COLO668 (cell line): Measurements from ENCODE around the gene NOL12.

ENCODE experiments used
- DNase-seq: peaks from one replicate; lab custom pipeline; 2025; ENCODE audit not compliant: unreplicated experiment; lab: John Stamatoyannopoulos, UW

Gene NOL12

DNA sequence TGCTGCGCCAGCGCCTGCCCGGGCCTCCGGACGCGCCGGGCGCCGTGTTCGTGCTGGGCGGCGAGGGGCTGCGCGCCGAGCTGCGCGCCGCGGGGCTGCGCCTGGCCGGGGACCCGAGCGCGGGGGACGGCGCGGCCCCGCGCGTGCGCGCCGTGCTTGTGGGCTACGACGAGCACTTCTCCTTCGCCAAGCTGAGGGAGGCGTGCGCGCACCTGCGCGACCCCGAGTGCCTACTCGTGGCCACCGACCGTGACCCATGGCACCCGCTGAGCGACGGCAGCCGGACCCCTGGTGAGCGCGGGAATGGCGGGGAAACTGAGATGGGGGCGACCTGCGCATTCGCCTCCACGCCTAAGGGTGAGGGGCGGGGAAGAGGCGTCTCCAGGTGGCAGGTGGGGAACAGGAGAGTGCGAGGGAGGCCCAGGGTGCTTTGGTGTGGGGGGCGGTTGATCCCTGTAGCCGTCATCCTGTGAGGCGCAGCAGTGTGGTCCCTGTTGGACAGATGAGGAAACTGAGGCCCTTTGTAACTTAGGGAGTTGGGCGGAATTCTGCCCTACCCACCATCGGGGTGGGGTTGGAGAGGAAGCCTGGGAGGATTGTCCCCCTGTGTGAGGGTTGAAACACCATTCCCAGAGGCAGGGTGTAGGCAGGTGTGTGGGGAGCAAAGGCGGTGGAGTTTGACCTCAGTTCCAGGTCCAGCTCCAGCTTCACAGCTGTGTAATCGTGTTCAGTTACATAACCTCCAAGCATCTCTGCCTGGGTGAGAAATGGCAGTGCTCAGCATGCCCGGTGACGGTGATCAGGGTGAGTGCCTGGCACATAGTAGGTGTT is 26.9 kb upstream of the NOL12 start:
- peak; percentile 73 for DNase-seq

- DNase-seq, result no peak
Observed at GRCh38 chr22:37659897-37660708, 26.0 kb upstream of the NOL12 start.

GRCh38 chr22:37660709-37661045 is 25.5 kb upstream of the NOL12 start:
- DNase-seq, result no peak

- peak; percentile 57 for DNase-seq
Observed at GRCh38 chr22:37661160-37661924, 24.8 kb upstream of the NOL12 start.

DNA sequence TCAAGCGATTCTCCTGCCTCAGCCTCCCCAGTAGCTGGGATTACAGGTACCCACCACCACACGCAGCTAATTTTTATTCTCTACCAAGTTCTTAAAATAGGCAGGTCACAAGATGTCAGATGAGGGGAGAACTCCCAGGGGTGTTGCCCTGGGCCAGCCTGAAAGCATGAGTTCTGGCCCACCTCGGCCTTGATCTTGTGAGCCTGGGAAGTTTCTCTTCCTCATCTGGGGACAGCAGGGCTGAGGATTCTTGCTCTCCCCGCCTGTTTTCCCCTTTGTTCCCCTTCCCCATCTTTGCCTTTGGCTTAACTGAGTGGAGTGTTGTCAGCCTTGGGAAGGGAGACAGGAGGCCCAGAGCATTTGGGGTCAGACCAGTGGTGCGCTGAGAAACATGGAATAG is 24.1 kb upstream of the NOL12 start:
- DNase-seq, result no peak

DNA sequence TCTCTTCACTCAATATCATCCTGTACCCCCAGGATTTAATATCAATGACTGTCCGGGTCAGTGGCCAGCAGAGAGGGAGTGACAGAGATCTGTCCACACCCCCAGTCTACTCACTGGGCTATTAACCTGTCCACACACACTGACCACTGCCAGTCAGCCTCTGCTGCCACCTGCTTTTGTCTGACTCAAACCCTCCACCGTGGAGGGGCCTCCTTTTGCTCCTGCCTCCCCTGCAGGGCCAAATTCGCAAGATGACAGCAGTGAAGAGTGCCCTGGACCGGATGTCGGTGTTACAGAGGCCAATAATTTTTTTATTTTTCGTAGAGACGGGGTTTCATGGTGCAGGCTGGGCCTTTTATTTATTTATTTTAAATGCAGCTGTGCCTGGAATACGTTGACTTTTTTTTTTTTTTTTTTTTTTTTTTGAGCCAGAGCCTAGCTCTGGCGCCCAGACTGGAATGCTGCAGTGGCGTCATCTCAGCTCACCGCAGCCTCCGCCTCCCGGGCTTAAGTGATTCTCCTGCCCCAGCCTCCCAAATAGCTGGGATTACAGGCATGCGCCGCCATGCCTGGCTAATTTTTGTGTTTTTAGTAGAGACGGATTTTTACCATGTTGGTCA is 22.5 kb upstream of the NOL12 start:
- DNase-seq, result no peak

GRCh38 chr22:37664249-37665101 is 21.7 kb upstream of the NOL12 start:
- DNase-seq, result no peak

- no peak for DNase-seq
Observed at GRCh38 chr22:37665487-37665886, 20.7 kb upstream of the NOL12 start.

- DNase-seq, result no peak
Observed at GRCh38 chr22:37669586-37669985, 16.6 kb upstream of the NOL12 start.

GRCh38 chr22:37672206-37672919 is 13.8 kb upstream of the NOL12 start:
- no peak for DNase-seq

DNA sequence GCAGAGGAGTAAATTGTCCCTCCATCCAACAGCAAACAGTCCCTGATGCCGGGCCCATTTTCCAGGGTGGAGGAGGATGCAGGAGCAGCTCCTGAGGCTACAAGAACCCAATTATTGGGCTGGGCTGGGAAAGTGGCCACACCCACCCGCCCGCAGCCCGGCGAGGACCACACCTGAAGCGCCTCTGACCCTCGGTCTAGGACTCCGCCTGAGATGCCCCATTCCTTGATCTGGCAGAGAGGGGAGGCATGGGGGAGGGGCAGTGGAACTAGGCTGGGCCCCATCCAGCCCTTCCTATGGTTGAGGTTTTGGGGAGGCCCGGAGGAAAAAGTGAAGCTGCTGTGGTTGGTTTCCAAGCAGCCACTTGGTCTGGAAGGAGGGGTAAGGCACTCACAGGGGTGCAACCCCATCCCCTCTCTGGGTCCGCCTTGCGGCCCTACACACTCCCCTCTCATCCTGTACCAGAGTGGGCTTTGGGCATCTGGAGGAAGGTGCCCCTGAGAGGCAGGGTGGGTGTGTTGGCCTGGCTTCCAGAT is 13.2 kb upstream of the NOL12 start:
- no peak for DNase-seq

DNA sequence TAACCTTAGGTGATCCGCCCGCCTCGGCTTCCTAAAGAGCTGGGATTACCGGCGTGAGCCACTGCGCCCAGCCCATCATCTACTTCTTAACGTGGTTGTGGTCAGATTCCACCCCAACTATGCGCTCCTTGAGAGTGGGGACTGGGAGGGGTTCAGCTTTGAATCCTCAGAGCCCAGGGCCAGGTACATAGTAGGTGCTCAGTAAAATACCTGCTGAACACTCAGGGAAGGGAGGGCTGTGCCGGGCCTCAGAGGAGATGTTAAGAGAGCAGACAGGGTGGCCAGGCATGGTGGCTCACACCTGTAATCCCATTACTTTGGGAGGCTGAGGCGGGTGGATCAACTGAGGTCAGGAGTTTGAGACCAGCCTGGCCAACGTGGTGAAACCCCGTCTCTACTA is 11.9 kb upstream of the NOL12 start:
- no peak for DNase-seq

DNA sequence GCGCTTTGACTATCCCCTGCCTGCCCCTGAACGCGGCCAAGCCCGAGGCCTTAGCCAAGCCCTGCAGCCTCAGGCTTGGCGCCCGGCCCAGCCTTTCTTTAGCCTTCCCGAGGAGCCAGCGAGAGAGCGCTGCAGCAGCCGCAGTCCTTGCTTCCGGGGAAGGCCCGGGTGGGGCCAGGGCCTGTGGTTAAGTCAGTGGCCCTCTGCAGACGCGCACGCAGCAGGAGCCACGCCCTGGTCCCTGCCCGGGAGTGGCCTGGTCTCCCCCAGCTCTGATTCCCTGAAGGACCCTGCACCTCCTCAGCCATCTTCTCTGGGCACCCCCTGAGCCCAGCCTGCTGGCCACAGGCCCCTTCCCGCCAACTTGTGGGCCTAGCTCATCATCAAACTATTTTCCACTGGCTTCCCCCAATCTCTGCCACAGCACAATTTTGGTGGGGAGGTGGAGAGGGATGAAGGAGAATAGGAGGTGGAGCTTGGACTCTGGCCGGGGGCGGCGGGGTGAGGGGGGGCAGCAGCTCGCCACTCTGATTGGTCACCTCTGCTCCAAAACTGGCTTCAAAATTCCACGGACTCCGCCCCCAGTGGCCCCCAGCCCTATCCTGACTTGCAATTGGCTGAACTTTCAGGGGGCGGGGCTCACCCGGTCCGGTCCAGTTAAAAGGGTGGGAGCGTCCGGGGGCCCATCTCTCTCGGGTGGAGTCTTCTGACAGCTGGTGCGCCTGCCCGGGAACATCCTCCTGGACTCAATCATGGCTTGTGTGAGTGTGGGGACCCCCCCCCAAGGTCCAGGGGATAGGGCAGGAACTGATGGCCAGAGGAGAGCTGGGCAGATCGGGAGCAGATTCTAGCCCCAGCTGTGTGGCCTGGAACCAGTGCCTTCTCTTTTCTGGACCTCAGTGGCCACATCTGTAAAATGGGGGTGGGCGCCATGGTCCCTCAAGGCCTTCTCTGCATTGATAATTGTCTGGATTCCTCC is 10.9 kb upstream of the NOL12 start, which contains the start of gene LGALS1:
TSS of gene LGALS1 (plus strand) at position 686 of the 979 bp plus-strand sequence. CDS start at position 753, 67 bp downstream.
- peak; percentile 86 for DNase-seq

- no peak for DNase-seq
Observed at GRCh38 chr22:37675930-37676735, 10.0 kb upstream of the NOL12 start.

DNA sequence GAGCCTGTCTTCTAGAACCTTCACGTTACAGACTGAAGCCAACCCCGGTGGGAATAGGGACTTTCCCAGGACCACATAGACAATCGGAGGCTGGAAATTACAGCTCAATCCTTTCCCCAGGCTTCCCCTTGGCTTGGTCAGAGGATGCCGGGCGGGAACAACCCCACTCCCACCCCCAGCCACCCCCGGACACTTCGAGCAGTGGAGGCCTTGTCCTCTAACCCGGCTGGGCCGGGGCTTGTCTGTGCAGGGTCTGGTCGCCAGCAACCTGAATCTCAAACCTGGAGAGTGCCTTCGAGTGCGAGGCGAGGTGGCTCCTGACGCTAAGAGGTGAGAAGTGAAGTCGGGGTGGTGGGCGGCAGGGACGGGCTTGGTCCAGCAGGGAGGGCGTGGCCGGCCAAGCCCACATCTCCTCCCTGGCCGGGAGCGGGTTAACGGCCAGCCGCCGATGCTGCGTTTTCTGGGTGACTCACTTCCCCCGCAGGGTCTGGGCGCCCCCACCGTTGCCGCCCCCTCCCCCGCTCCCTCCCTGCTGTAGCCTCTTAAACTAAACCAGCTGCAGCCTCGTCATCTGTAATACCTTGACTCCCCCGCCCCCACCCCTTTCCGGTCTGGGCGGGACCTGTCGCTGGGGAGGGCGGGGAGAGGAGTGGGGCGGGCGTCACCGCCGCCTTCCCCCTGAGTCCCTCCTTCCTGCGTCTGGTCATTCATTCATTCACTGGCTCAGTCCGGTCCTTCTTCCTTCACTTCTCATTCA is 9.2 kb upstream of the NOL12 start:
- peak; percentile 86 for DNase-seq

GRCh38 chr22:37677493-37677974 is 8.6 kb upstream of the NOL12 start:
- no peak for DNase-seq
